GM12878 (cell line): Measurements from ENCODE around the gene GIMAP8. TPM values are rescaled to one million over a fixed set of nuclear protein-coding genes. Genes with fewer than 3 reads are reported as not detected.

Experiments
- ATF7 ChIP-seq: fragments of 450-650 bp; IDR thresholded peaks from 2 replicates; pipeline ENCODE4 v1.6.1; 2016; ENCODE audit warnings: low read depth, mild to moderate bottlenecking
- BCL11A ChIP-seq: IDR thresholded peaks from 2 replicates; pipeline ENCODE4 v1.6.1; 2011; ENCODE audit warnings: low read depth, low read length
- BHLHE40 ChIP-seq, 2 experiments: fragments of 450-650 bp in 1 of 2; IDR thresholded peaks; 2 replicates each; pipeline ENCODE4 v1.6.1; 2011 to 2017; ENCODE audit warnings: low read depth in 2 of 2, borderline replicate concordance in 1 of 2, improper control_type of control experiment in 1 of 2, low read length in 1 of 2, mild to moderate bottlenecking in 1 of 2
- CEBPB ChIP-seq, 2 experiments: fragments of 150-350 bp in 1 of 2; IDR thresholded peaks; 2 replicates each; pipeline ENCODE4 v1.6.1; 2012 to 2014; ENCODE audit warnings: low read depth in 2 of 2, low read length in 2 of 2, borderline replicate concordance in 1 of 2, inconsistent platforms in 1 of 2
- EGR1 ChIP-seq, 2 experiments: IDR thresholded peaks; 1 replicate in 1 of 2; 2 replicates in 1 of 2; pipeline ENCODE4 v1.6.1; 2011 to 2012; ENCODE audit warnings: low read depth in 2 of 2, low read length in 2 of 2, borderline replicate concordance in 1 of 2, mild to moderate bottlenecking in 1 of 2, moderate library complexity in 1 of 2
- EP300 ChIP-seq, 2 experiments: fragments of 150-350 bp in 1 of 2; IDR thresholded peaks; 2 replicates each; pipeline ENCODE4 v1.6.1; 2011 to 2012; ENCODE audit warnings: low read depth in 2 of 2, low read length in 2 of 2, borderline replicate concordance in 1 of 2, improper control_type of control experiment in 1 of 2, inconsistent platforms in 1 of 2; ENCODE audit not compliant: control insufficient read depth in 1 of 2
- ETV6 ChIP-seq, 2 experiments: fragments of 450-650 bp in 1 of 2; IDR thresholded peaks in 1 of 2; conservative IDR thresholded peaks in 1 of 2; 2 replicates each; pipeline ENCODE4 v1.6.1; 2014; ENCODE audit warnings: antibody characterized with exemption in 1 of 2, borderline replicate concordance in 1 of 2, low read depth in 1 of 2, mild to moderate bottlenecking in 1 of 2, moderate library complexity in 1 of 2
- IKZF1 ChIP-seq: fragments of 450-650 bp; conservative IDR thresholded peaks from 2 replicates; pipeline ENCODE4 v1.6.1; 2017; ENCODE audit warnings: antibody characterized with exemption, mild to moderate bottlenecking
- LARP7 ChIP-seq: fragments of 450-650 bp; IDR thresholded peaks from 2 replicates; pipeline ENCODE4 v1.6.1; 2017; ENCODE audit warnings: mild to moderate bottlenecking
- MEF2B ChIP-seq: fragments of 450-650 bp; IDR thresholded peaks from 2 replicates; pipeline ENCODE4 v1.6.1; 2018; ENCODE audit warnings: mild to moderate bottlenecking, moderate library complexity; ENCODE audit not compliant: partially characterized antibody, poor library complexity, severe bottlenecking
- MXI1 ChIP-seq: fragments of 150-350 bp; IDR thresholded peaks from 2 replicates; pipeline ENCODE4 v1.6.1; 2011; ENCODE audit warnings: low read depth, mild to moderate bottlenecking, inconsistent platforms, low read length, improper control_type of control experiment
- PAX5 ChIP-seq: IDR thresholded peaks from 2 replicates; pipeline ENCODE4 v1.6.1; 2011; ENCODE audit warnings: low read depth, low read length, borderline replicate concordance
- RFX5 ChIP-seq: IDR thresholded peaks from 2 replicates; pipeline ENCODE4 v1.6.1; 2011; ENCODE audit warnings: low read depth, low read length, improper control_type of control experiment
- SMARCA5 ChIP-seq: fragments of 450-650 bp; IDR thresholded peaks from 2 replicates; pipeline ENCODE4 v1.6.1; 2017; ENCODE audit warnings: mild to moderate bottlenecking
- SREBF2 ChIP-seq: IDR thresholded peaks from 2 replicates; pipeline ENCODE4 v1.6.1; 2012; ENCODE audit warnings: mild to moderate bottlenecking, low read length
- SRF ChIP-seq, 2 experiments: IDR thresholded peaks; 2 replicates each; pipeline ENCODE4 v1.6.1; 2011; ENCODE audit warnings: low read depth in 2 of 2, low read length in 2 of 2, mild to moderate bottlenecking in 1 of 2, moderate library complexity in 1 of 2
- TCF12 ChIP-seq: IDR thresholded peaks from 2 replicates; pipeline ENCODE4 v1.6.1; 2011; ENCODE audit warnings: low read depth, mild to moderate bottlenecking, low read length
- TCF3 ChIP-seq: IDR thresholded peaks from 2 replicates; pipeline ENCODE4 v1.6.1; 2012; ENCODE audit warnings: low read depth, mild to moderate bottlenecking, low read length, borderline replicate concordance; ENCODE audit not compliant: insufficient read depth
- ZNF687 ChIP-seq: fragments of 450-650 bp; IDR thresholded peaks from 2 replicates; pipeline ENCODE4 v1.6.1; 2017; ENCODE audit warnings: mild to moderate bottlenecking, moderate library complexity
- polyA plus RNA-seq, 11 experiments: library from polyadenylated mRNA; depleted of rRNA in 4 of 11; unstranded in 6 of 11; stranded (reverse) in 5 of 11; fragments of >200 nt; fragmentation: Nextera tagmentation in 4 of 11; fragmentation: Illumina TruSeq in 1 of 11; extraction: Ambion mirVana in 4 of 11; extraction: Trizol in 1 of 11; gene quantifications; 1 replicate in 1 of 11; 2 replicates in 10 of 11; pipeline versions ENCODE4 v1.2.1 to v1.2.3, GENCODE V29; 2011 to 2016; ENCODE audit warnings: inconsistent platforms in 2 of 11, missing spikeins in 2 of 11, low read depth in 1 of 11
- total RNA-seq, 4 experiments: library from RNA; depleted of rRNA in 3 of 4; stranded (reverse); fragments of >200 nt in 3 of 4; fragmentation: Illumina TruSeq in 1 of 4; extraction: Trizol in 1 of 4; gene quantifications; 2 replicates each; pipeline versions ENCODE4 v1.2.1 to v1.2.3, GENCODE V29; 2013 to 2021
- TF ChIP-seq, protein P1 (sequence below): IDR thresholded peaks from 2 replicates; pipeline ENCODE4 v1.6.1; 2011; ENCODE audit warnings: borderline replicate concordance, low read depth, mild to moderate bottlenecking, moderate library complexity, low read length; ENCODE audit not compliant: insufficient read depth, poor library complexity, severe bottlenecking
- TF ChIP-seq, protein P2 (sequence below): fragments of 450-650 bp; IDR thresholded peaks from 2 replicates; pipeline ENCODE4 v1.6.1; 2017; ENCODE audit warnings: mild to moderate bottlenecking

Gene GIMAP8
- total and polyA plus RNA-seq, 10 of the 15 experiments (the other 5 are each of a cell fraction or from before 2014, with no cell fraction given), result 0.66 to 9.7 (median 4.7) TPM

DNA sequence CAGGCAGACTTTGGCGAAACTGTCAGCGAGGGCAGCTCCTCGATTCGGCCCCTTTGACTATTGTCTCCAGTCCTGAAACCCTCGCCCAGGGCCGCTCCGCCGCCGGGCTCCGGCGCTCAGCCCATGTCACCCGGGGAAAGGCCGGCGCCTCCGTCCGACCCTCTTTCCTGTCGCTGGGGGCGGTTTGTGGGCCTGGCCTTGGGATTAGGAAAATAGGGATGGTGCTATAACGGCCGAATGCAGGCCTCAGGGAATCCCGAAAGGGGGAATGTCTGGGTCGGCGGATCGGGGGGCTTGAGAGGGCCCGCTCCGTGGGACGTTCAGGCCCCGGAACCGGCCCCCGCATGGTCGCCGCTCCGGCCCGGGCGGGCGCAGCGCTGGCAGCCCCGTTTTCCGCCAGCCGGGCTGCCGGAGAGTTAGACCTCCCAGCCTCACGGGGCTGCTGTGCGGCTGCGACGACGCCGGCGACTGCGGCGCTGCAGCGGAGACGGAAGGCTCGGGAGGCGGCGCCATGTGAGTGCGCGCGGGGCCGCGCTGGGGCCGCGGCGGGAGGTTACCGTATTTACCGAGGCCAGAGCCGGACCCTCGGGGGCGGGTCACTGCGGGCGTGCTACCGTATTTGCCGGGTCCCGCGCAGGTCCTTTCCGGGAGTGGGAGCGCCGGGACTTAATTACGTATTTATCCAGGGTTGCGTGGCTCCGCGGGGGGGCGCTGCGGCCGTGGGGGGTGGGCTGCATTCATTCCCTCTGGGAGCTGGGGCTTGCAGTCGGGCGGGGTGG lies 45.4 kb upstream of the GIMAP8 start (continued):
- TF ChIP-seq MEF2B (peak; percentile 24), MXI1 (peak; percentile 83), EGR1 (IDR thresholded peaks at IDR 0.05; ENCODE audit: borderline replicate concordance in 1 of 2, low read depth in 2 of 2, low read length in 2 of 2) (peak in 1 of 2 experiments; percentile 78; a peak in 2 of 3 replicates), SMARCA5 (peak; percentile 98), SRF (IDR thresholded peaks at IDR 0.05; ENCODE audit: low read depth in 2 of 2, low read length in 2 of 2) (peak in 1 of 2 experiments; percentile 86; a peak in 2 of 4 replicates), LARP7 (peak; percentile 96), EP300 (IDR thresholded peaks at IDR 0.05; ENCODE audit: borderline replicate concordance in 1 of 2, control insufficient read depth in 1 of 2, low read depth in 2 of 2, low read length in 2 of 2) (peak in 1 of 2 experiments; percentile 53; a peak in 1 of 4 replicates), BCL11A (0 out of 2 replicates have a peak, but pooled peaks have one; percentile 9), TCF3 (no peak), RFX5 (no peak), BHLHE40 (IDR thresholded peaks at IDR 0.05; ENCODE audit: borderline replicate concordance in 1 of 2, low read depth in 2 of 2, low read length in 1 of 2) (peak; percentile 64 to 81; a peak in 3 of 4 replicates), PAX5 (0 out of 2 replicates have a peak, but pooled peaks have one; percentile 19), CEBPB (IDR thresholded peaks at IDR 0.05; ENCODE audit: borderline replicate concordance in 1 of 2, low read depth in 2 of 2, low read length in 2 of 2) (no peak), ETV6 (conservative IDR thresholded peaks at IDR 0.05 in 1 of 2, IDR thresholded peaks at IDR 0.05 in 1 of 2; ENCODE audit: borderline replicate concordance in 1 of 2, low read depth in 1 of 2) (0 out of 4 replicates have a peak, but pooled peaks of 1 of the 2 experiments have one; percentile 36), IKZF1 (peak; percentile 92), TCF12 (peak; percentile 45; the same call in 1 of the 2 replicates), SREBF2 (no peak), ATF7 (peak; percentile 48; the same call in 1 of the 2 replicates), ZNF687 (peak; percentile 90)
- TF ChIP-seq, protein P1, sequence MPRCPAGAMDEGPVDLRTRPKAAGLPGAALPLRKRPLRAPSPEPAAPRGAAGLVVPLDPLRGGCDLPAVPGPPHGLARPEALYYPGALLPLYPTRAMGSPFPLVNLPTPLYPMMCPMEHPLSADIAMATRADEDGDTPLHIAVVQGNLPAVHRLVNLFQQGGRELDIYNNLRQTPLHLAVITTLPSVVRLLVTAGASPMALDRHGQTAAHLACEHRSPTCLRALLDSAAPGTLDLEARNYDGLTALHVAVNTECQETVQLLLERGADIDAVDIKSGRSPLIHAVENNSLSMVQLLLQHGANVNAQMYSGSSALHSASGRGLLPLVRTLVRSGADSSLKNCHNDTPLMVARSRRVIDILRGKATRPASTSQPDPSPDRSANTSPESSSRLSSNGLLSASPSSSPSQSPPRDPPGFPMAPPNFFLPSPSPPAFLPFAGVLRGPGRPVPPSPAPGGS, result peak; percentile 44
- TF ChIP-seq, protein P2, sequence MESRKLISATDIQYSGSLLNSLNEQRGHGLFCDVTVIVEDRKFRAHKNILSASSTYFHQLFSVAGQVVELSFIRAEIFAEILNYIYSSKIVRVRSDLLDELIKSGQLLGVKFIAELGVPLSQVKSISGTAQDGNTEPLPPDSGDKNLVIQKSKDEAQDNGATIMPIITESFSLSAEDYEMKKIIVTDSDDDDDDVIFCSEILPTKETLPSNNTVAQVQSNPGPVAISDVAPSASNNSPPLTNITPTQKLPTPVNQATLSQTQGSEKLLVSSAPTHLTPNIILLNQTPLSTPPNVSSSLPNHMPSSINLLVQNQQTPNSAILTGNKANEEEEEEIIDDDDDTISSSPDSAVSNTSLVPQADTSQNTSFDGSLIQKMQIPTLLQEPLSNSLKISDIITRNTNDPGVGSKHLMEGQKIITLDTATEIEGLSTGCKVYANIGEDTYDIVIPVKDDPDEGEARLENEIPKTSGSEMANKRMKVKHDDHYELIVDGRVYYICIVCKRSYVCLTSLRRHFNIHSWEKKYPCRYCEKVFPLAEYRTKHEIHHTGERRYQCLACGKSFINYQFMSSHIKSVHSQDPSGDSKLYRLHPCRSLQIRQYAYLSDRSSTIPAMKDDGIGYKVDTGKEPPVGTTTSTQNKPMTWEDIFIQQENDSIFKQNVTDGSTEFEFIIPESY, result no peak
